H1 (cell line): Measurements from ENCODE around the gene GALNT2. TPM values are rescaled to one million over a fixed set of nuclear protein-coding genes. Genes with fewer than 3 reads are reported as not detected.

Experiments used
- CTCF ChIA-PET: fragments of 300-600 bp; sonication (Branson Sonifier 250); formaldehyde crosslinking; loops from one replicate; lab custom pipeline; 2021; ENCODE audit not compliant: partially characterized antibody; lab: Charles Lee
- POLR2A ChIA-PET: fragments of 300-600 bp; sonication (Branson Sonifier 250); formaldehyde crosslinking; loops from one replicate; lab custom pipeline; 2021; ENCODE audit warnings: inconsistent platforms; ENCODE audit not compliant: partially characterized antibody; lab: Charles Lee
- DNase-seq, 2 experiments: peaks; one replicate each; pipeline versions ENCODE4 v3.0.0 to v3.0.0-alpha.2; 2010 to 2022; ENCODE audit warnings: low spot score in 2 of 2, low read depth in 1 of 2, mixed read lengths in 1 of 2
- FAIRE-seq: peaks from 2 replicates; lab custom pipeline; 2011; peaks lifted over from hg19 to GRCh38; lab: Jason Lieb, UNC
- H2AFZ ChIP-seq: 2 replicates; pipeline ENCODE4 v1.8.1; 2012; ENCODE audit warnings: low read length, inconsistent platforms
- H2AK5ac ChIP-seq: 2 replicates; pipeline ENCODE4 v1.6.1; 2013; ENCODE audit warnings: low read depth, low read length
- H2BK120ac ChIP-seq: replicated peaks from 2 replicates; pipeline ENCODE3; 2013; ENCODE audit warnings: low read depth, low read length, inconsistent platforms
- H2BK12ac ChIP-seq: 2 replicates; pipeline ENCODE4 v1.6.1; 2013; ENCODE audit warnings: low read depth, low read length
- H2BK15ac ChIP-seq: 2 replicates; pipeline ENCODE4 v1.6.1; 2013; ENCODE audit warnings: low read length
- H2BK20ac ChIP-seq: 2 replicates; pipeline ENCODE4 v1.6.1; 2013; ENCODE audit warnings: low read length
- H2BK5ac ChIP-seq: 2 replicates; pipeline ENCODE4 v1.6.1; 2013; ENCODE audit warnings: low read depth, low read length
- H3K14ac ChIP-seq: 2 replicates; pipeline ENCODE4 v1.6.1; 2013; ENCODE audit warnings: inconsistent platforms; ENCODE audit not compliant: insufficient read length
- H3K18ac ChIP-seq: 2 replicates; pipeline ENCODE4 v1.6.1; 2013; ENCODE audit warnings: low read length; ENCODE audit errors: extremely low read depth
- H3K23ac ChIP-seq: 2 replicates; pipeline ENCODE4 v1.6.1; 2013; ENCODE audit warnings: inconsistent platforms; ENCODE audit not compliant: insufficient read length
- H3K23me2 ChIP-seq: 2 replicates; pipeline ENCODE4 v1.6.1; 2013; ENCODE audit warnings: low read depth, low read length
- H3K27ac ChIP-seq: 2 replicates; pipeline ENCODE4 v1.6.1; 2011; ENCODE audit warnings: low read depth, low read length, inconsistent platforms
- H3K27me3 ChIP-seq, 4 experiments: replicated peaks in 1 of 4; 1 replicate in 1 of 4; 2 replicates in 3 of 4; pipeline versions ENCODE4 v1.6.1 to v1.8.1; 2011 to 2013; ENCODE audit warnings: low read length in 3 of 4, mild to moderate bottlenecking in 3 of 4, inconsistent platforms in 2 of 4, mixed read lengths in 2 of 4, moderate library complexity in 1 of 4; ENCODE audit not compliant: control insufficient read depth in 3 of 4, insufficient read depth in 3 of 4; ENCODE audit errors: extremely low read depth in 1 of 4
- H3K36me3 ChIP-seq, 4 experiments: 2 replicates each; pipeline versions ENCODE4 v1.6.1 to v1.8.1; 2011 to 2013; ENCODE audit warnings: mild to moderate bottlenecking in 4 of 4, low read length in 3 of 4, moderate library complexity in 2 of 4, control low read depth in 1 of 4, inconsistent platforms in 1 of 4; ENCODE audit not compliant: insufficient read depth in 4 of 4, control insufficient read depth in 2 of 4
- H3K4ac ChIP-seq: replicated peaks from 2 replicates; pipeline ENCODE3; 2013; ENCODE audit warnings: low read length, low read depth, mixed read lengths, inconsistent platforms; ENCODE audit not compliant: insufficient read length
- H3K4me1 ChIP-seq, 4 experiments: replicated peaks in 1 of 4; 1 replicate in 1 of 4; 2 replicates in 3 of 4; pipeline versions ENCODE4 v1.6.1 to v1.8.1; 2011 to 2013; ENCODE audit warnings: low read length in 3 of 4, inconsistent platforms in 2 of 4, mixed read lengths in 1 of 4; ENCODE audit not compliant: insufficient read depth in 4 of 4, control insufficient read depth in 3 of 4
- H3K4me2 ChIP-seq, 2 experiments: 2 replicates each; pipeline versions ENCODE4 v1.6.1 to v1.8.1; 2011 to 2013; ENCODE audit warnings: low read depth in 2 of 2, low read length in 2 of 2, control low read depth in 1 of 2, inconsistent platforms in 1 of 2, mild to moderate bottlenecking in 1 of 2; ENCODE audit not compliant: insufficient read depth in 1 of 2
- H3K4me3 ChIP-seq, 4 experiments: fragments of 200-600, 300-600 bp in 1 of 4; sonication (generic), shearing (Covaris generic), sonication (Bioruptor Twin) in 1 of 4; 2 replicates each; pipeline versions ENCODE4 v1.5.1 to v1.8.1; 2011 to 2016; ENCODE audit warnings: low read length in 4 of 4, low read depth in 3 of 4, control low read depth in 2 of 4, inconsistent platforms in 2 of 4, mild to moderate bottlenecking in 2 of 4, mixed read lengths in 1 of 4, moderate library complexity in 1 of 4; ENCODE audit not compliant: insufficient read depth in 2 of 4; ENCODE audit errors: extremely low read depth in 1 of 4
- H3K56ac ChIP-seq: replicated peaks from 2 replicates; pipeline ENCODE3; 2013; ENCODE audit warnings: low read depth, mild to moderate bottlenecking, mixed read lengths, low read length, inconsistent platforms; ENCODE audit not compliant: insufficient read length
- H3K79me1 ChIP-seq: 2 replicates; pipeline ENCODE4 v1.6.1; 2013; ENCODE audit warnings: low read depth, low read length, control low read depth
- H3K79me2 ChIP-seq, 2 experiments: 2 replicates each; pipeline versions ENCODE4 v1.6.1 to v1.8.1; 2012 to 2013; ENCODE audit warnings: low read length in 2 of 2, mild to moderate bottlenecking in 2 of 2, inconsistent platforms in 1 of 2; ENCODE audit not compliant: insufficient read depth in 2 of 2, control insufficient read depth in 1 of 2
- H3K9ac ChIP-seq, 4 experiments: replicated peaks in 1 of 4; 1 replicate in 1 of 4; 2 replicates in 3 of 4; pipeline versions ENCODE4 v1.6.1 to v1.8.1; 2011 to 2013; ENCODE audit warnings: low read depth in 3 of 4, low read length in 3 of 4, control low read depth in 2 of 4, mild to moderate bottlenecking in 2 of 4, moderate library complexity in 2 of 4, inconsistent platforms in 1 of 4; ENCODE audit errors: extremely low read depth in 1 of 4
- H3K9me3 ChIP-seq, 2 experiments: 2 replicates each; pipeline versions ENCODE4 v1.6.1 to v1.8.1; 2012 to 2013; ENCODE audit warnings: mild to moderate bottlenecking in 2 of 2, moderate library complexity in 2 of 2, control low read depth in 1 of 2, inconsistent platforms in 1 of 2, low read depth in 1 of 2, low read length in 1 of 2, mixed read lengths in 1 of 2; ENCODE audit not compliant: insufficient read depth in 2 of 2
- H4K20me1 ChIP-seq, 2 experiments: replicated peaks in 1 of 2; 2 replicates each; pipeline versions ENCODE3 to v1.8.1; 2011 to 2013; ENCODE audit warnings: inconsistent platforms in 2 of 2, low read length in 2 of 2, mild to moderate bottlenecking in 1 of 2; ENCODE audit not compliant: insufficient read depth in 2 of 2, control insufficient read depth in 1 of 2
- H4K5ac ChIP-seq: 2 replicates; pipeline ENCODE4 v1.6.1; 2013; ENCODE audit warnings: low read length, low read depth, mixed read lengths, inconsistent platforms; ENCODE audit not compliant: insufficient read length
- H4K8ac ChIP-seq: 2 replicates; pipeline ENCODE4 v1.8.0; 2013; ENCODE audit warnings: mild to moderate bottlenecking, moderate library complexity, low read length, inconsistent platforms; ENCODE audit not compliant: insufficient read depth; ENCODE audit errors: extremely low read depth
- H4K91ac ChIP-seq: replicated peaks from 2 replicates; pipeline ENCODE3; 2013; ENCODE audit warnings: low read length, mixed read lengths, inconsistent platforms; ENCODE audit not compliant: insufficient read length
- CBX8 ChIP-seq: fragments of 300-800, 300-1000 bp; sonication (generic); IDR thresholded peaks from 2 replicates; pipeline ENCODE4 v1.7.1; 2016; ENCODE audit warnings: low read depth, low read length, borderline replicate concordance
- EP300 ChIP-seq, 2 experiments: IDR thresholded peaks; 1 replicate in 1 of 2; 2 replicates in 1 of 2; pipeline ENCODE4 v1.6.1; 2011 to 2012; ENCODE audit warnings: low read depth in 2 of 2, low read length in 2 of 2, mild to moderate bottlenecking in 2 of 2, borderline replicate concordance in 1 of 2, inconsistent platforms in 1 of 2, moderate library complexity in 1 of 2
- GABPA ChIP-seq: IDR thresholded peaks from 2 replicates; pipeline ENCODE4 v1.6.1; 2011; ENCODE audit warnings: mild to moderate bottlenecking, low read length, moderate library complexity, borderline replicate concordance; ENCODE audit not compliant: insufficient read depth
- HDAC6 ChIP-seq: IDR thresholded peaks from one replicate; pipeline ENCODE4 v1.7.1; 2012; ENCODE audit warnings: low read depth, mild to moderate bottlenecking, inconsistent platforms, low read length, moderate library complexity
- KDM1A ChIP-seq: fragments of 200-600, 300-600 bp; sonication (generic); IDR thresholded peaks from 2 replicates; pipeline ENCODE4 v1.7.1; 2016; ENCODE audit warnings: mild to moderate bottlenecking, low read length, borderline replicate concordance
- NANOG ChIP-seq: IDR thresholded peaks from 2 replicates; pipeline ENCODE4 v1.6.1; 2011; ENCODE audit warnings: low read length, low read depth, mild to moderate bottlenecking, inconsistent platforms; ENCODE audit not compliant: insufficient read depth, poor library complexity, severe bottlenecking
- RFX5 ChIP-seq: IDR thresholded peaks from 2 replicates; pipeline ENCODE4 v1.6.1; 2011; ENCODE audit warnings: low read depth, low read length, improper control_type of control experiment, borderline replicate concordance
- RNF2 ChIP-seq: fragments of 200-900, 300-1000 bp; sonication (generic); IDR thresholded peaks from 2 replicates; pipeline ENCODE4 v1.7.1; 2016; ENCODE audit warnings: borderline replicate concordance, low read depth, mild to moderate bottlenecking, antibody characterized with exemption, low read length; ENCODE audit not compliant: poor library complexity, severe bottlenecking; ENCODE audit errors: missing control alignments
- SP2 ChIP-seq: IDR thresholded peaks from 2 replicates; pipeline ENCODE4 v1.6.1; 2012; ENCODE audit warnings: mild to moderate bottlenecking, low read length, inconsistent platforms
- TBP ChIP-seq: IDR thresholded peaks from 2 replicates; pipeline ENCODE4 v1.6.1; 2011; ENCODE audit warnings: low read depth, low read length, improper control_type of control experiment
- YY1 ChIP-seq: IDR thresholded peaks from 2 replicates; pipeline ENCODE4 v1.6.1; 2011; ENCODE audit warnings: low read depth, mild to moderate bottlenecking, low read length
- ZNF274 ChIP-seq: IDR thresholded peaks from 2 replicates; pipeline ENCODE4 v1.7.0; 2012; ENCODE audit warnings: low read length, borderline replicate concordance; ENCODE audit errors: extremely low read depth
- WGBS, 2 experiments: shearing (Covaris generic) in 1 of 2; methylation state at CpG; one replicate each; pipeline versions ENCODE4 v1.1.6 to v1.1.7; 2013 to 2015; ENCODE audit warnings: low lambda C conversion rate in 2 of 2, mixed read lengths in 2 of 2, inconsistent platforms in 1 of 2, low coverage in 1 of 2, missing lambda C conversion rate in 1 of 2; ENCODE audit not compliant: insufficient replicate concordance in 2 of 2, insufficient coverage in 1 of 2, insufficient read length in 1 of 2; ENCODE audit errors: extremely low coverage in 1 of 2, missing lambda C conversion rate in 1 of 2; 5-methylcytosine and 5-hydroxymethylcytosine counted together
- polyA plus RNA-seq, 7 experiments: library from polyadenylated mRNA; depleted of rRNA in 3 of 7; stranded (reverse) in 5 of 7; unstranded in 2 of 7; fragments of >200 nt in 5 of 7; fragments of 200-250 nt in 2 of 7; gene quantifications; 1 replicate in 5 of 7; 2 replicates in 1 of 7; 4 replicates in 1 of 7; pipeline versions ENCODE4 v1.2.1 to v1.2.3, GENCODE V29; 2011 to 2013; ENCODE audit warnings: missing spikeins in 2 of 7, mixed read lengths in 2 of 7
- total RNA-seq: library from RNA; stranded (reverse); fragmentation: NEBNext Ultra II Directional; extraction: Animal tissue kit (Norgen Biotek cat#: 25700); gene quantifications from 2 replicates; pipeline ENCODE4 v1.2.1, GENCODE V29; 2021

Gene GALNT2
- total and polyA plus RNA-seq, 2 of the 8 experiments (the other 6 are each of a cell fraction or from before 2014, with no cell fraction given) = 34.5 to 75.3 TPM

DNA sequence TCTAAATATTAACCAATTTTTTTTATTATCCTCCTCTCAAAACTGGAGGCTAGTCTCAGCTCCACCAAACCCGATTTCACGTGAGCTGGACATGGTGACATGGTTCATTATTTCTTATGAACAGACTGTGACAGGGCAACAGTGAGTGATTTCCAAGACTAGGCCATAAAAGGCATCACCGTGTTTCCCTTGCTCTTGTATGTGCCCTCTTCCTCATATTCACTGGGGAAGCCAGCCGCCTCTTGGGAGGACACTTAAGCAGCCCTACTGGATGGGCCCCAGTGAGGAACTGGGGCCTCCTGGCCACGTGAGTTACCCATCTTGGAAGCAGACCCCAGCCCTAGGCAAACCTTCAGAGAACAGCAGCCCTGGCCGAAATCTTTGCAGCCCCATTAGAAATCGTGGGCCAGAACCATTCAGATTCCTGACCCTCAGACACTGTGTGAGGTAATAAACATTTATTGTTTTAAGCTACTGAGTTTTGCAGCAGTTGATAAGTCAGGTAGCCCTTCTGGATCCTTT lies 105.0 kb downstream of the GALNT2 start:
- Histone ChIP-seq H4K8ac (no peak overlapping the region), H3K14ac (no peak overlapping the region), H3K23ac (no peak overlapping the region), H3K9me3 (no peaks in the 10 kb centered on the region), H2AK5ac (no peak overlapping the region), H4K20me1 (peaks cover 0 to 1% of the 10 kb centered on the region in 2 experiments), H4K5ac (no peak overlapping the region), H3K4me3 (no peak overlapping the region), H3K18ac (no peak overlapping the region), H3K23me2 (no peaks in the 10 kb centered on the region), H2BK5ac (no peak overlapping the region), H2AFZ (no peak overlapping the region), H3K27ac (no peak overlapping the region), H3K4me1 (peaks cover 2 to 15% (median 7%) of the 10 kb centered on the region in 4 experiments), H3K79me2 (peaks cover 0 to 37% of the 10 kb centered on the region in 2 experiments; a peak in 3 of 4 replicates), H3K27me3 (no peaks in the 10 kb centered on the region), H4K91ac (no peak overlapping the region), H2BK12ac (no peak overlapping the region), H3K56ac (no peak overlapping the region), H3K4ac (no peak overlapping the region), H2BK120ac (no peak overlapping the region), H3K9ac (no peak overlapping the region), H2BK15ac (no peak overlapping the region), H2BK20ac (no peak overlapping the region), H3K4me2 (no peak overlapping the region), H3K36me3 (no peaks in the 10 kb centered on the region), H3K79me1 (no peaks in the 10 kb centered on the region; the same call in 1 of the 2 replicates)
- ChIA-PET POLR2A (no interaction called here), CTCF (interaction anchor here (1.4 kb wide), 1 partner anchor 323 kb away, joined by 3 read pairs; no protein-coding TSS in a partner anchor)
- DNase-seq = peak in 1 of 2 experiments; percentile 28
- WGBS, 2 experiments = 93% methylated on average over 7 of the region's 7 CpGs; no CpG with 5 or more reads in 1 of the 2 experiments
- no peak for FAIRE-seq
- no peak for TF ChIP-seq CBX8
- no peak for TF ChIP-seq GABPA
- no peak for TF ChIP-seq RNF2
- TF ChIP-seq YY1 = no peak
- TF ChIP-seq ZNF274 = no peak
- no peak for TF ChIP-seq RFX5
- TF ChIP-seq TBP = no peak
- TF ChIP-seq HDAC6 = no peak
- TF ChIP-seq SP2 = no peak
- TF ChIP-seq EP300 (IDR thresholded peaks at IDR 0.05; ENCODE audit: borderline replicate concordance in 1 of 2, low read depth in 2 of 2, low read length in 2 of 2) = no peak
- no peak for TF ChIP-seq KDM1A
- no peak for TF ChIP-seq NANOG
